OCI-LY3 (cell line): ENCODE results near the gene SEC14L6.

Experiments
- H2AFZ ChIP-seq: fragments of 200-600, 300-600 bp; shearing (Covaris generic); 2 replicates; pipeline ENCODE4 v1.6.0; 2014; ENCODE audit warnings: antibody characterized with exemption, low read depth, low read length
- H3K27ac ChIP-seq: fragments of 200-600, 300-600 bp; sonication (generic); 2 replicates; pipeline ENCODE4 v1.5.1; 2014; ENCODE audit warnings: mild to moderate bottlenecking, low read length, moderate library complexity, mixed read lengths
- H3K27me3 ChIP-seq: fragments of 200-600, 300-600 bp; sonication (generic); 2 replicates; pipeline ENCODE4 v1.6.1; 2014; ENCODE audit warnings: low read depth, low read length, mixed read lengths
- H3K36me3 ChIP-seq: fragments of 200-600, 300-600 bp; sonication (generic); replicated peaks from 2 replicates; pipeline ENCODE3; 2014; ENCODE audit warnings: low read depth, low read length, mixed read lengths
- H3K4me1 ChIP-seq: fragments of 300-600, 200-600 bp; sonication (generic); 2 replicates; pipeline ENCODE4 v1.6.1; 2014; ENCODE audit warnings: low read length, mixed read lengths
- H3K4me2 ChIP-seq: fragments of 200-600, 300-600 bp; sonication (generic); 2 replicates; pipeline ENCODE4 v1.6.1; 2014; ENCODE audit warnings: low read length, mixed read lengths
- H3K4me3 ChIP-seq: fragments of 300-600, 200-600 bp; sonication (generic); 2 replicates; pipeline ENCODE4 v1.5.1; 2014; ENCODE audit warnings: antibody characterized with exemption, mild to moderate bottlenecking, low read length, moderate library complexity
- H3K79me2 ChIP-seq: fragments of 300-600, 200-600 bp; shearing (Covaris generic); 2 replicates; pipeline ENCODE4 v1.6.1; 2014; ENCODE audit warnings: mild to moderate bottlenecking, low read length, mixed read lengths
- H3K9ac ChIP-seq: fragments of 300-600, 200-600 bp; shearing (Covaris generic); 2 replicates; pipeline ENCODE4 v1.6.0; 2014; ENCODE audit warnings: mild to moderate bottlenecking, low read length, moderate library complexity
- H3K9me3 ChIP-seq: fragments of 200-600, 300-600 bp; shearing (Covaris generic); 2 replicates; pipeline ENCODE4 v1.6.1; 2014; ENCODE audit warnings: low read length, mixed read lengths; ENCODE audit not compliant: insufficient read depth
- H4K20me1 ChIP-seq: fragments of 200-600, 300-600 bp; sonication (generic); 2 replicates; pipeline ENCODE4 v1.6.1; 2016; ENCODE audit warnings: low read length, mixed read lengths; ENCODE audit not compliant: insufficient read depth
- CTCF ChIP-seq: fragments of 200-600, 300-600 bp; sonication (generic); IDR thresholded peaks from 2 replicates; pipeline ENCODE4 v1.5.1; 2014; ENCODE audit warnings: antibody characterized with exemption, low read length, low read depth
- EZH2phosphoT487 ChIP-seq: fragments of 200-600 bp; shearing (Covaris generic); IDR thresholded peaks from 2 replicates; pipeline ENCODE4 v1.6.1; 2018; ENCODE audit warnings: antibody characterized with exemption, mixed run types, low read depth

The SEC14L6 gene

GRCh38 chr22:30574997-30575671, 28.6 kb upstream of the SEC14L6 start:
- 0 out of 2 replicates have a peak, but pooled peaks cover 8% of the 10 kb centered on the region for H4K20me1 ChIP-seq
- no peak overlapping the region for H3K27ac ChIP-seq
- H3K4me2 ChIP-seq: no peak overlapping the region
- no peak for TF ChIP-seq CTCF
- TF ChIP-seq EZH2phosphoT487: no peak
- H3K9me3 ChIP-seq: no peaks in the 10 kb centered on the region
- H3K27me3 ChIP-seq: no peaks in the 10 kb centered on the region
- no peak overlapping the region for H3K4me3 ChIP-seq
- no peak overlapping the region for H2AFZ ChIP-seq
- H3K4me1 ChIP-seq: no peaks in the 10 kb centered on the region
- H3K79me2 ChIP-seq: no peaks in the 10 kb centered on the region
- peaks cover 37% of the 10 kb centered on the region for H3K36me3 ChIP-seq
- H3K9ac ChIP-seq: no peak overlapping the region

GRCh38 chr22:30574095-30574981, 27.8 kb upstream of the SEC14L6 start, which contains the start of gene GAL3ST1:
Gene GAL3ST1 (minus strand): TSS chr22:30574665. CDS start chr22:30557392, 17,273 bp downstream.
- no peak within 1 kb of the TSS for H3K9ac ChIP-seq
- H3K4me2 ChIP-seq: no peak within 1 kb of the TSS
- H2AFZ ChIP-seq: no peak within 1 kb of the TSS
- no peaks in the 10 kb centered on the region for H3K79me2 ChIP-seq
- 0 out of 2 replicates have a peak, but pooled peaks cover 3% of the 10 kb centered on the region for H3K27me3 ChIP-seq
- H3K27ac ChIP-seq: no peak within 1 kb of the TSS
- H3K36me3 ChIP-seq: peaks cover 29% of the 10 kb centered on the region
- H3K4me3 ChIP-seq: no peak within 1 kb of the TSS
- 0 out of 2 replicates have a peak, but pooled peaks cover 8% of the 10 kb centered on the region for H4K20me1 ChIP-seq
- no peak for TF ChIP-seq EZH2phosphoT487
- TF ChIP-seq CTCF: no peak
- H3K4me1 ChIP-seq: no peaks in the 10 kb centered on the region
- no peaks in the 10 kb centered on the region for H3K9me3 ChIP-seq

GRCh38 chr22:30573594-30574094, 27.1 kb upstream of the SEC14L6 start:
- no peak for TF ChIP-seq CTCF
- TF ChIP-seq EZH2phosphoT487: no peak
- no peak overlapping the region for H3K9ac ChIP-seq
- H3K4me3 ChIP-seq: no peak overlapping the region
- no peaks in the 10 kb centered on the region for H3K4me1 ChIP-seq
- H3K36me3 ChIP-seq: peaks cover 22% of the 10 kb centered on the region
- no peaks in the 10 kb centered on the region for H3K79me2 ChIP-seq
- no peak overlapping the region for H2AFZ ChIP-seq
- H4K20me1 ChIP-seq: 0 out of 2 replicates have a peak, but pooled peaks cover 8% of the 10 kb centered on the region
- no peak overlapping the region for H3K27ac ChIP-seq
- no peak overlapping the region for H3K4me2 ChIP-seq
- H3K27me3 ChIP-seq: 0 out of 2 replicates have a peak, but pooled peaks cover 3% of the 10 kb centered on the region
- H3K9me3 ChIP-seq: no peaks in the 10 kb centered on the region
